Stimulated activated CD8-positive, alpha-beta memory T cell treated with anti-CD3 and anti-CD28 coated beads, Interleukin-15, amount 100 ng/mL, for 48 hours (primary cell): Measurements from ENCODE around the gene CDK3.
"Not testable (repeated sequence)": the region's sequence is repeated elsewhere in the genome, so short reads cannot be mapped to it uniquely, and the experiment has no call there.

Experiments
- DNase-seq, 2 donors: peaks; one replicate each; pipeline ENCODE4 v3.0.0-alpha.2; 2020; ENCODE audit warnings: low read depth in 2 of 2

CDK3 gene

DNA sequence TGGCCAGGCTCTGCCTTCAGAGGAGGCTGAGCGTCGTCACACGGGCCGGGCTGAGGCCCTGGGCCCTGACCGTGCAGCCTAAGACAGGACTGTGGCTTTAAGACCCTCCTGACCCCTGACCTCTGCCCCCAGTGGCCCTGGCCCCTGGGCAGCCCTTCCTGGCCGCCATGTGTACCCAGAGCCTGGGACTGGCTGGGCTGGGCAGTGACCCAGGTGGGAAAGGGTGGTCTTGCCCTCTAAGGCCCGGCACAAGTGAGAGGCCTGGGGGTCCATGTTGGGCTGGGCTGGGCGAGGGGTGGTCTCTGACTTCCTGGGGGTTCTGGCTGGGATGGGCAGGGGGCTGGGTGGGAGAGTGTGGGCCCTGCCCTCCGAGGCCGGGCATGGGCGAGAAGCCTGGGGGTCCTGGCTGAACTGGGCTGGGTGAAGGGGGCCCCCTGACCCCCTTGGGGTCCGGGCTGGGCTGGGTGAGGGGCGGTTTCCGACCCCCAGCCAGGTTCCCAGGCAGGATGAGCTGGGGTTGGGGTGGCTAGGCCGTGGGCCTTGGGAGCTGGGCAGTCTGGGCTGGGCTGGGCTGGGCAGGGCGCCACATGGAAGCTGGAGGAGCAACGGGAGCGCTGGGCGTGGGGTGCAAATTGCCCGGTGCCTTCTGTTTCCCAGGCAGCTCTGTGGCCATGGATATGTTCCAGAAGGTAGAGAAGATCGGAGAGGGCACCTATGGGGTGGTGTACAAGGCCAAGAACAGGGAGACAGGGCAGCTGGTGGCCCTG is at the start of gene CDK3:
CDK3 (plus strand) TSS at position 101 of the 767 bp plus-strand sequence; CDS start at position 672, 571 bp downstream.
- no peak for DNase-seq

DNA sequence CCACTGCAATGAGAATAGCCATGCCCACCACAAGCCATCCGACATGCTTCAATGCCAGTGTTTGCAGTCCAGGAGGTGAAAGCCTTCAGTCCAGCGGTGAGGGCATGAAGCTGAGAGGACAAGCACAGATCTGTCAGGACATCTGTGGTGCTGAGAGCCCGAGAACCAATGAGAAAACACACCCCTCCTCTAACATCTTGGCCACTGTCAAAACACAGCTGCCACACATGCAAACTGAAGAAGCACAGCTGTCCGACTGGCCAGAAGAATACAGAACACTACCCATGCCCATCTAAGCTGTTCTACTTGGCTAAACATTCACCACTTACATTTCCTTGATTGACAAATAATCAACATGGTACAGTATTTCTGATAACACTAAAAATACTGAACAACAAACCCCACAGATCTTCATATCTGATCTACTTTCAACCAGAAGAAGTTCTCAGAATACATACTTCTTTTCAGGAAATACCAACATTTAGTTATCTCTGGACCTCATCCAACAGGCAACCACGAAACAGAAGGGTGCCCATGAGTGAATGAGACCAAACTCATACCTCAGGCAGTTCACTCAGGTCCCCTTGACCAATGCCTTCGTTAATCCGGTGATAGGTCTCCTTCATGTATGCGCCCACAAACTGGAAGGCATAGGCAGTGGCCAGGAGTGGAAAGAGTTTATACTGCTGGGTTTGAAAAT is 49.6 kb upstream of the CDK3 start:
- no peak for DNase-seq

DNA sequence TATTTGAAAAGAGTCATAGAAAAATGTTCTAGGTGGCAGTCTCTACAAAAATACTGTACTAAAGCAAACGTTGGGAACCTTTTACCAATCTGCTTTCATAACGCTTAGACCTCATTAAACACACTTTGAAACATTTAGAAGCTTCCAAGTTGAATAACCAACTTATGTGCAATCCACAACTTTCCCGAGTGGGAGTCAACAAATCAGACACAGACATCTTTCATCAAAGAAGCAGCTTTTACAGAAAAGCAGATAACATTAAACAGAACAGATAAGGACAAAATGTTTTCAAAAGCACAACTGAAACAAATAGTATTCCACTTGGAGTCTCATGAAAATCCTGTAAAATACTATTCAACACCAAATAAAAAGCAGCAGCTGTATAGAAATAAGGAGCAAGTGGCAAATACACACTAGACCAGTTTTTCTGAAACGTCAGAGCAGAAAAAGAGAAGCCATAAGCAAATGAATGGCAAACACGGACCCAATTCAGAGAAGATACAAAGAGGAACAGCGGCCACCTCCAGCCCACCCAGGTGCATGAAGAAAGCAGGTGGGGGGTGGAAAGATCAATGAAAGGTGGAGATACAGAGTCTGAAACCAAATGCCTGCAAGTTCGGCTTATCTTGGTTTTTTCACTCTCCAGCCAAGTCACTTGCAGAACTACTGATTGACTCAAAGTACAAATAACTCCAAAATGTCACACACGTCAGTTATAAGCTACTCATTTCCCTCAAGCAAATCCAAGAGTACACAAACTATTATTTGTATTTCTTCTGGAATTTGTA is 41.4 kb upstream of the CDK3 start:
- DNase-seq = no peak

DNA sequence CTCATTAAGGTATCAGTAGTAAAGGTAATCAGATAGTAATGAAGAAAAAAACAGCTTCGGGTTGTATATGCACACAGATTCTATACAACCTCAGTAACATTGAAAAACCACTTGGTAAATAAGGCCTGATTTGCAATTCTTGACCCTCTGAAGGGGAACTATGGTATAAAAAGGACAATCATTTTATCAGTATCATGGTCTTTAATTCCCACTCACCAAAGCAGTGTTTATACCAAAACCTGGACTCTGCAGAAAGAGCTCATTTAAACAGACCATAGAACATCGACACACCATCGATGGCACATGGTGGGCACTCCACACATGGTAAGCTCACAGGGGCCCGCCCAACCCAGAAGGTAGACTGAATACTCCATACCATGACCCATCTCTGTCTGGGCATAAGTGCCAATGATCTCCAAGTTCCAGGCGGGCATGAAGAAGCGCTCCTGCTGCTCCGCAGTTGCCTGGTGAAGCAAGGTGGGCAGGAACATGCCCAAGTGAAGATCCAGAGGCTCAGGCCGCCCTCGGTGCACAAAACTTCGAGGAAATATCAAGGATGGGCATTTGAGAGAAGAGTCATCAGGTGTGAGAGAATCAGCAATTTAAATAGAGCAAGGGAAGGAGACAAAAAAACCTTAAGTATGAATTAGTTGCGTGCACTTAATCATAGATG is 40.7 kb upstream of the CDK3 start:
- DNase-seq = no peak

DNA sequence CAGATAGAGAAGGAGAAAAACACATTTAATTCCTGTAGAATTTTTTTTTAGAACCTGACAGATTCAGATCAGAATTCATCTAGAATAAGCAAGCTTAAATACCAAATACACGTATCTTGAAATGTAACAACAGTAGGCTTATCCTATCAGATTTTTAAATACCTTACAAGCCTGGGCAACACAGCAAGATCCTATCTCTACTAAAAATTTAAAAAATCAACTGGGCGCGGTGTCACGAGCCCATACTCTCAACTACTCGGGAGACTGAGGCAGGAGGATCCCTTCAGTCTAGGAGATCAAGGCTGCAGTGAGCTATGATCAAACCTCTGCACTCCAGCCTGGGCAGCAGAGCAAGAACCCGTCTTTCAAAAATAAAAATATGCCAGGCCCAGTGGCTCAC is 35.2 kb upstream of the CDK3 start:
- no peak for DNase-seq

DNA sequence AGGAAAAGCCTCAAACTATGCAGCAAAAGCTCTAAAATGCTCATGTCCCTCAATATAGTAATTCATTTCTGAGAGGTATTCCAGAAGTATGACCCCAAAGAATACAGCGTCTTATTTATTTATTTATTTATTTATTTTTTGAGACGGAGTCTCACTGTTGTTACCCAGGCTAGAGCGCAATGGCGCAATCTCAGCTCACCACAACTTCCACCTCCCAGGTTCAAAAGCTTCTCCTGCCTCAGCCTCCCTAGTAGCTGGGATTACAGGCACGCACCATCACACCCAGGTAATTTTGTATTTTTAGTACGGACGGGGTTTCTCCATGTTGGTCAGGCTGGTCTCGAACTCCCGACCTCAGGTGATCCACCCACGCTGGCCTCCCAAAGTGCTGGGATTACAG is 31.6 kb upstream of the CDK3 start:
- not testable (repeated sequence) for DNase-seq

DNA sequence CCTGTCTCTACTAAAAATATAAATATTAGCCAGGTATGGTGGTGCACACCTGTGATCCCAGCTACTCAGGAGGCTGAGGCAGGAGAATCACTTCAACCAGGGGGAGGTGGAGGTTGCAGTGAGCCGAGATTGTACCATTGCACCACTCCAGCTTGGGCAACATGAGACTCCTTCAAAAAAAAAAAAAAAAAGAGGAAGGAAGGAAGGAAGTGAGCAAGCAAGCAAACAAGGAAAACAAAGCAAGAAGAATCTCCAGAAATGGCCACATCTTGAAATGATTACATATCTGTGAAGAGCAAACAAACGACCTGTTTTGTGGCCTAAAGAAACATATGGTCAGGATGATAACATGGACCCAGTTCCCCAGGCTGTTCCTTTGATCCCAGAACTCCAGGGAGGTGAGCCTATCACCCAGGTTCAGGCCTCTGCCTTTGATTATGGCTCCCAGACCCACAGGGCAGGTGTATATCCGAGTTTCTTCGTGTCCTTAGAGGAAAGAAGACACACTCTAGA is 30.6 kb upstream of the CDK3 start:
- no peak for DNase-seq

DNA sequence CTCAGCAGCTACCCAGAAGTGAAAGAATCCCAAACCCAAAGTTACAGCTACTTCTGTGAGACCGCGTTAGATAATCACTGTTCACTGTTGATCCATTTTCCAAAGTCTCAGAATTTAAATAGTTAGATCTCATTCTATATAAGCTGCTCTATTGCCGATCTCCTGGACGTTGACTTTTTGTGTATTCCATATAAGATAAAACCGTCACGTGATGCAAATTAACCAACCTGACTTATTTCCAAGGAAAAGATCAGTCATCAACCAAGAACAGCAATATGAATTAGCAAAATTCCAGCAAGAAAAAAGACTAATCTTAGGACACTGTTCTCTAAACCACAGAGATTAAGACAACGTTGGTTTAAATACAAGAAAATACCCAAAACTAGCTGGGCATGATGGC is 30.0 kb upstream of the CDK3 start:
- DNase-seq = no peak

DNA sequence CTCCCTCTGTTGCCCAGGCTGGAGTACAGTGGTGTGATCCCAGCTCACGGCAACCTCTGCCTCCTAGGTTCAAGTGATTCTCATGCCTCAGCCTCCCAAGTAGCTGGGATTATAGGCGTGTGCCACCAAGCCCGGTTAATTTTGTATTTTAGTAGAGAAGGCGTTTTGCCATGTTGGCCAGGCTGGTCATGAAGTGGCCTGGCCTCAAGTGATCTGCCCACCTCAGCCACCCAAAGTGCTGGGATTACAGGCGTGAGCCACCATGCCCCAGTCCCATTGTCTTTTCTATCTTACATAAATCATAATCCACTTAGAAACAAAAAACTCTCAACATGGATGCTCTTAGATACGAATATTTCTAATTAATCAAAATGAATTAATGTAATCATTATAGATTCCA is 25.5 kb upstream of the CDK3 start:
- not testable (repeated sequence) for DNase-seq

DNA sequence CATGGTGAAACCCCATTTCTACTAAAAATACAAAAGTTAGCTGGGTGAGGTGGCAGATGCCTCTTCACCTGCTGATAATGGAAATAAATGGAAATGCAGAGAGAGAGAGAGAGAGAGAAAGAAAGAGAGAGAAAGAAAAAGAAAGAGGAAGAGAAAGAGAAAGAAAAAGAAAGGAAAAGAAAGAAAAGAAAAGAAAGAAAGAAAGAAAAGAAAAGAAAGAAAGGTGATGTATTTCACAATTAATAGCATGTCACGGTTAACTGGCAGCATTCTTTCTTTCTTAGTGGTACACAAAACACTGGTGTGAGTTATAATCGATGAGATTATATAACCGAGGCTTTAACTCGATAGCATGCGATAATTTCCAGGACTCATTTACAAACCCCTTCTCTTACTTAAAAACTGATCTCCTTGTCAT is 24.9 kb upstream of the CDK3 start:
- DNase-seq = no peak

DNA sequence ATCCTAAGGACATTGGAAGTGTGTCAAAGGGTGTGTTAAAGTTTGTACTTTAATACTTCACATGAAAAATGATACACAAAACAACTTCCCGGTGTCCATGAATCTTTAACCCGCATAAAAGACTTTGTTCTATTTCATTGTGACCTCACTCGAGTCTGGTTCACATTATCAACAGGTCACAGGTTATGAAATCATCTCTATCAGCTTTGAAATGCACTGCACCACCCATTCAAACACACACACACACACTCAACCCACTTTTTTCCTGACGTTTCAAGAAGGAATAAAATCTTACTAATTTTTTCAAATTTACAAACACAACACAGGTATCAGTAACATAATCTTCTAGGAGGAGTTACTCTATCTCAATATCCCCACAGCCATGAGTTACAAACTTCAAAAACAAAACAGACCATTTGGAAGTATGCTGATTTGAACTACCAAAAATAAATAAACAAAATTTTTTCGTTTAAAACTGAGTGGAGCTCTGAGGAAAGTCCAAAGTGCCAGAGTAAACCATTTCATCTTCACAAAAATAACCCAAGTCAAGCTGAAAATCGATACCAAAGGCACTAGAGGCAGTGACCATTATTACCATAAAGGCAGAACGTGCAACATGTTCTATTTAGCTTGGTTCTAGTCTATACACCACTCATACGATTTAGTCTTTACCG is 24.3 kb upstream of the CDK3 start:
- no peak for DNase-seq

DNA sequence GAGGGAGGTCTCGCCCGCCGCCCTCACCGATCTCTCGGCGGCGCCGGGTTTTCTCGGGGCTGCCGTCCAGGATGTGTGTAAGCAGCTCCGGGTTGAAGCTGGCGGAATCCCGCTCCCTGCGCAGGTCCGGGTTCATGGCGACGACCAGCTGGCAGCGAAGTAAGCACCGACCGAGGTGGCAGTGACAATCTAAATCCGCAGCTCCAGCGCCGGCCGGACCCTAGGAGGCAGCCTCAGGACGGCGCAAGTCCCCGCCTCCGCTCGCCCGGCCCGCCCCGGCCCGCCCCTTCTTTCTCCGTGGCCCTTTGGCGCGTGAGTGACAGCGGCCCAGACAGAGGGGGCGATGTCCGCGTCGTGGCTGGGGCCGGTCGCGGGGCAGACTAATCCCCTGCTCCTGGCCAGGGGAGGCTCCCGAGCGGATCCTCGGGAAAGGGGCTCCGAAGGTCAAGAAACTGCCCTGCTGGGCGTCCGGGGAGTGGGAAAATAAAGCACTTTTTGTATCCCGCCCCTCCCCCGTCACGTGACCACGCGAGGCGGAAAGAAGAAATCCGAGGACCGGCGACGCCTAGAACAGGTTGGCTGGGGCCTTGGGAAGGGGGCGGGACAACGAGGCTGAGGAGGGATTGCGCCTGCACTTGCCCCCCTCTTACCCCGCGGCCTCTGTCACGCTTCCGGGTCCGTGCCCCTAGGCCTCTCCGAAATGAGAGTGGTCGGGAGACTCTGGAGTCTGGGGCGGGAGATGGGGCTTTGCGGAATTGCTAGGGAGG is 21.5 kb upstream of the CDK3 start, which contains the start of the genes ACOX1 and TEN1:
ACOX1 (minus strand) TSS at position 229 of the 767 bp plus-strand sequence; CDS start at position 136, 93 bp downstream.
TEN1 (plus strand) TSS at position 303 of the 767 bp plus-strand sequence. CDS start 6,953 bp downstream, outside the sequence.
- peak; percentile 94 for DNase-seq

DNA sequence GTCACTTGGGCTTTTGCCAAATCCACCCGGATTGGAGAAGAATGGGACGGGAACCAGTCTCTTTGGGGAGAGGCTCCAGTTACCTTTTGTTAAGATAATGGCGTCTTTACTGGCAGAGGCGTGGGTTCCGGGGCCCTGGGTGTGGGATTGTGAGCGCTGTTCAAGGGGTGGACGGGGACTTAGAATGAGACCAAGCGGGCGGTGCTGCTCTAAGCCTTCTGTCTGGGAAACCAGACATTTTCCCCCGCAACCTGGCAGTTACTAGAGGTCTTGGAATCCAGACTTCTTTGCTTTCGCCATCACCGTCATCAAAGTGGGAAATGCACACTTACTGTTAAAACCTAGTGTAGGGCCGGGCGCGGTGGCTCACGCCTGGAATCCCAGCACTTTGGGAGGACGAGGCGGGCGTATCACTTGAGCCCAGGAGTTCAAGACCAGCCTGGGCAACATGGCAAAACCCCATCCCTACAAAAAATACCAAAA is 20.9 kb upstream of the CDK3 start:
- DNase-seq = no peak

DNA sequence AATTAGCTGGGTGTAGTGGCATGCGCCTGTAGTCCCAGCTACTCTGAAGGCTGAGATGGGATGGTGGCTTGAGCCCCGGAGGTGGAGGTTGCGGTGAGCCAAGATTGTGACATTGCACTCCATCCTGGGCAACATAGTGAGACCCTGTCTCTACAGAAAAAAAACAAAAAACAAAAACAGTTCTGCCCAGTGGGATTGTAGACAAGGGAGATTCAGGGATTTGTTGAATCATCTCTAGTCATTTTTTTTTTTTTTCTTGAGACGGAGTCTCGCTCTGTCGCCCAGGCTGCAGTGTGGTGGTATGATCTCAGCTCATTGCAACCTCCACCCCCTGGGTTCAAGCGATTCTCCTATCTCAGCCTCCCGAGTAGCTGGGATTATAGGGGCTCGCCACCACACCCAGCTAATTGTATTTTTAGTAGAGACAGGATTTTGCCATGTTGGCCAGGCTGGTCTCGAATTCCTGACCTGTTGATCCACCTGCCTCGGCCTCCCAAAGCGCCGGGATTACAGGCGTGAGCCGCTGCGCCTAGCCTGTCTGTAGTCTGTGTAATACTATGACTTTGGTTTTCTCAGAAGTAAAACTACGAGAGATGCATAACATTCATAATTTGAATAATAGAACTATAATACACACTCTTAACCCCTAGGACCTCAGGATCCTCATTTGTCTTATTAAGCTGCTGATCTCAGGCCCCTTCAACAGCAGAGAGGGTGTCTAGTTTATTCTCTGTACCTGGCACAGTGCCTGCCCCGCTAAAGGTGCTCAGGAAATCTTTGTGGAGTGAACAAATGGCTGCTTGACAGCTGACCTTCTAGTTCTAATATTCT is 20.3 kb upstream of the CDK3 start:
- DNase-seq = no peak

DNA sequence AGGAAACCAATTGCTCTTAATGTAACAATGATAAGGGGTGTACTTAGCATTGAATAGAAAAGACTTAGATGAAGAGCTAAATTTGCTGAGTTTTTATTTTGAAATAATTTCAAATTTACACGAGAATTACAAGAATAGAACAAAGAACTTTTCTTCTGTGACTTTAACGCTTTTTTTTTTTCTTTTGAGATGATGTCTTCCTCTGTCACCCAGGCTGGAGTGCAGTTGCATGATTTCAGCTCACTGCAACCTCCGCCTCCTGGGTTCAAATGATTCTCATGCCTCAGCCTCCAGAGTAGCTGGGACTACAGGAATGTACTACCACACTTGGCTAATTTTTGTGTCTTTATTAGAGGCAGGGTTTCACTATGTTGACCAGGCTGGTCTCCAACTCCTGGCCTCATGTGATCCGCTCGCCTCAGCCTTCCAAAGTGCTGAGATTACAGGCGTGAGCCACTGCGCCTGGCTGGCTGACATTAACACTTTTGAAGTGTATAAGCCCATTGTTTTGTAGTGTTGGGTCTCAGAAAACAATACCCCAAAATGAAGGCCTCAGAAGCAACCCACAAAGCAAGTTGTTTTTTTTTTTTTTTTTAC is 19.5 kb upstream of the CDK3 start:
- DNase-seq = no peak

DNA sequence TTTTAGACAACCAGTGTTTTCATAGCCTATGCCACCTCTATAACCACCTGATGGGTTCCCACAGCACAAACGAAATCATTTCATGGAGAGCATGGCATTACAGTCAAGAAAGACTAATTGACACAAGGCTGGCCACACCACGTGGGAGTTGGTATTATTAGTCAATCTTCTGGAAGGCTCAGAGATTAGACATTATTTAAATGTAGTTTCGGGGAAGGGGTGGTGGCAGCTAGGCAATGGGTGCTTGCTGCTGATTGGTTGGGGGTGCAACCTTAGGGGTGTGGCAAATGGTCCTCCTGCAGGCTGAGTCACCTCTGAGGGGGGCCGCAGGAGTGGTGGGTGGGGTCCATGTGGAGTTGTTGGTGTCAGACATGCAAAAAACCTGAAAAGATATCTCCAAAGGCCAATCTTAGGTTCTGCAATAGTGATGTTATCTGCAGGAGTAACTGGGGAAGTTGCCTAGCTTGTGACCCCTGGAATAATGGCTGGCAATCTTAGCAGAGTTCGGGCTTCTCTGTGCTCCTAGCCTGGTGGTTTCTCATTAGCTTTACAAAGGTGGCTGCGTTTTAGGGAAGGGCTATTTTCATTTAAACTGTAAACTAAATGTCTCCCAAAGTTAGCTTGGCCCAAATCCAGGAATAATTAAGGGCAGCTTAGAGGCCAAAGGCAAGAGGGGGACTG is 17.0 kb upstream of the CDK3 start:
- no peak for DNase-seq

DNA sequence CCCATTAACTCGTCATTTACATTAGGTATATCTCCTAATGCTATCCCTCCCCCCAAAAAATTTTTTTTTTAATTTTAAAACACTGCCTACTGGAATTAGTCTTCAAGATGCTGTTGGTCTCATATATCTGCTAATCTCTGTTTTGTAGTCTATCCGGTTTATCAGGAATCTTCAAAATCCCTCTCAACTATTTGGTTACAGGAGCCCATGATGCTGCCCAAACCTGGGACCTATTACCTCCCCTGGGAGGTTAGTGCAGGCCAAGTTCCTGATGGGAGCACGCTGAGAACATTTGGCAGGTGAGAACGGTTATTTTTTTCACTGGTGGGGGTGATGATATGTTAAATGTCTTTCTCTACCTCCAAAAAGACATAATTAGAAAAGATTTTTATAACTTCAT is 14.7 kb upstream of the CDK3 start:
- no peak for DNase-seq

DNA sequence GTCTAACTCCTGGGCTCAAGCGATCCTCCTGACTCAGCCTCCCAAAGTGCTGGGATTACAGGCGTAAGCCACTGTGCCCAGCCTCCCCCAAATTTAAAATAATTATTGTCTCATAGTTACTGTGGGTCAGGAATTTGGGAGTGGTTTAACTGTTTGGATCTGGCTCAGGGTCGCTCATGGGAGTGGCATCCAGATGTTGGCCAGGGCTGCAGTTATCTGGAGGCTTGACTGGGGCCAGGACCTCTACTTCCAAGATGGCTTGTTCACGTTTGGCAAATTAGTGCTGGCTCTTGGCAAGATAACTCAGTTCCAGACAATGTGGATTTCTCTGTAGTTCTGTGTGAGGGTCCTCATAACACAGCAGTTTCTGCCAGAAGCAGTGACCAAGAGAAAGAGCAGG is 13.6 kb upstream of the CDK3 start:
- DNase-seq = no peak
